Measurements from ENCODE around the gene PLP2. TPM values are rescaled to one million over a fixed set of nuclear protein-coding genes. Genes with fewer than 3 reads are reported as not detected.

PLP2 gene
- total RNA-seq, 1 experiment from 2014 or later = 308 TPM

- TF ChIP-seq, protein P1, sequence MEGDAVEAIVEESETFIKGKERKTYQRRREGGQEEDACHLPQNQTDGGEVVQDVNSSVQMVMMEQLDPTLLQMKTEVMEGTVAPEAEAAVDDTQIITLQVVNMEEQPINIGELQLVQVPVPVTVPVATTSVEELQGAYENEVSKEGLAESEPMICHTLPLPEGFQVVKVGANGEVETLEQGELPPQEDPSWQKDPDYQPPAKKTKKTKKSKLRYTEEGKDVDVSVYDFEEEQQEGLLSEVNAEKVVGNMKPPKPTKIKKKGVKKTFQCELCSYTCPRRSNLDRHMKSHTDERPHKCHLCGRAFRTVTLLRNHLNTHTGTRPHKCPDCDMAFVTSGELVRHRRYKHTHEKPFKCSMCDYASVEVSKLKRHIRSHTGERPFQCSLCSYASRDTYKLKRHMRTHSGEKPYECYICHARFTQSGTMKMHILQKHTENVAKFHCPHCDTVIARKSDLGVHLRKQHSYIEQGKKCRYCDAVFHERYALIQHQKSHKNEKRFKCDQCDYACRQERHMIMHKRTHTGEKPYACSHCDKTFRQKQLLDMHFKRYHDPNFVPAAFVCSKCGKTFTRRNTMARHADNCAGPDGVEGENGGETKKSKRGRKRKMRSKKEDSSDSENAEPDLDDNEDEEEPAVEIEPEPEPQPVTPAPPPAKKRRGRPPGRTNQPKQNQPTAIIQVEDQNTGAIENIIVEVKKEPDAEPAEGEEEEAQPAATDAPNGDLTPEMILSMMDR (IDR thresholded peaks at IDR 0.05; ENCODE audit: unreplicated experiment) = no peak
- H3K4me1 Mint-ChIP-seq (ENCODE audit: insufficient read depth, unreplicated experiment) = peaks cover 7% of the 10 kb centered on the region
- peaks cover 8% of the 10 kb centered on the region for H3K9me3 Mint-ChIP-seq (ENCODE audit: unreplicated experiment)
- peak overlapping the region; percentile 99 for H3K27ac Mint-ChIP-seq (ENCODE audit: low read depth, unreplicated experiment)
- peaks cover 7% of the 10 kb centered on the region for H3K36me3 Mint-ChIP-seq (ENCODE audit: insufficient read depth, unreplicated experiment)
- no peaks in the 10 kb centered on the region for H3K27me3 Mint-ChIP-seq (ENCODE audit: insufficient read depth, unreplicated experiment)
- peak; percentile 82 for DNase-seq (ENCODE audit: unreplicated experiment)
- peak overlapping the region; percentile 96 for H3K4me3 Mint-ChIP-seq (ENCODE audit: unreplicated experiment)
- ChIA-PET CTCF (interaction anchor here (0.5 to 1.9 kb wide), 11 partner anchors 9 to 335 kb away, joined by 3 to 15 read pairs (median 4); partner anchors contain the start of gene WDR45), POLR2A (interaction anchor here (0.5 to 3.4 kb wide), 18 partner anchors 11 to 197 kb away, joined by 3 to 31 read pairs (median 4); partner anchors contain the start of genes GRIPAP1, PPP1R3F, SYP and WDR45)
- BruUV-seq (replicated peaks) = TSS peak; percentile 77
- intact Hi-C loops (cut with micrococcal nuclease) = loop anchor here (5.0 kb wide), 1 partner anchor 33 kb away; the partner anchor contains the start of gene GPKOW
Measured at GRCh38 chrX:49155243-49155899, 16.3 kb upstream of the PLP2 start.

DNA sequence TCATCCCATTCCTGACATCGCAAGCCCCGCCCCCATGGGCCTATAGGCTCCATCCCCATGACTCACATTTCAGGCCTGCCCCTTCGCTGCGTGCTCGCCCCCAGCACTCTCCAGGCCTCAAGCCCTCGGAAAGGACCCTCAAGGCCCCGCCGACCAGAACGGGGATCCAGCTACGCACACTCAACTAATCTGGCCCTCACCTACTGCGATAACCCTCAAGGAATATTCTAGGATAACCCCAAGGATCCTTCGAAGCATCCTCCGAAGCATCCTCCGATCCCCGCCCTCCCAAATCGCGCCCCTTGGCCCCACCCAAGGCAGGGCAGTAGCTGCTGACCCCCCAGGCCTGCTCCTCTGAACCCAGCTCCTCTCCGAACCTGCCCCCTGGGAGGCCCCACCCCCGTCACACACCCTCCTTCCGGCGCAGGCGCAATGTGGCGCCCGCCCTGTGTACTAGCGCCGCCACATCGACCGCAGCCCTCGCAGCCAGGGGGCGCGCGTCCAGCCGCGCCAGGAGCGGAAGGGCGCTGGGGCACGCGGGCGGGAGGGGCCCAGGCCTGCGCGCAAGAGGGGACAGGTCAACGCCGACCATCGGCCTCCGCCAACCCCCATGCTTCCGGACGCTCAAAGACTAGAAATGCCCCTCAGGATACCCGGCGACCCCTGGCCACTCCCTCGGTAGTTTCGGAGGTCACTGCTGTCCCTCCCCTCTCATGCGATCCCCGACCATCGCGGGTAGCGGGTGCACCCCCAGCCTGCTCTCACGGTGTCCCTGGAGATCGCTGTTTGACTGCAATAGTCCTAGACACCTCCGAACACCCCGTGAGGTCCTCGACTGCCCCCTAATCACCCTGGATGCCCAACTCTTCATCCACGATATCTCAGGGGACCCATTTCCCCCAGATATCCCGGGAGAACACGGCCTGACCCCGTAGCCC is 15.5 kb upstream of the PLP2 start:
- no TSS peak for BruUV-seq (replicated peaks)
- TF ChIP-seq, protein P1 (IDR thresholded peaks at IDR 0.05; ENCODE audit: unreplicated experiment) = peak; percentile 46
- Mint-ChIP-seq H3K9me3 (ENCODE audit: unreplicated experiment) (peaks cover 2% of the 10 kb centered on the region), H3K36me3 (ENCODE audit: insufficient read depth, unreplicated experiment) (peaks cover 7% of the 10 kb centered on the region), H3K4me1 (ENCODE audit: insufficient read depth, unreplicated experiment) (peaks cover 7% of the 10 kb centered on the region), H3K27me3 (ENCODE audit: insufficient read depth, unreplicated experiment) (no peaks in the 10 kb centered on the region), H3K27ac (ENCODE audit: low read depth, unreplicated experiment) (peak overlapping the region; percentile 99), H3K4me3 (ENCODE audit: unreplicated experiment) (peak overlapping the region; percentile 96)
- POLR2A ChIA-PET = interaction anchor here (0.5 to 3.4 kb wide), 11 partner anchors 10 to 198 kb away, joined by 3 to 31 read pairs (median 4); partner anchors contain the start of genes SYP and WDR45
- intact Hi-C loops (cut with micrococcal nuclease) = loop anchor here (1.0 to 5.0 kb wide), 2 partner anchors 10 to 34 kb away; partner anchors contain the start of gene GPKOW
- CTCF ChIA-PET = interaction anchor here (0.5 to 1.9 kb wide), 13 partner anchors 8 to 335 kb away, joined by 3 to 15 read pairs (median 4); partner anchors contain the start of gene WDR45
- DNase-seq (ENCODE audit: unreplicated experiment) = peak; percentile 91

GRCh38 chrX:49157194-49157593 is 14.5 kb upstream of the PLP2 start:
- TF ChIP-seq, protein P1 (IDR thresholded peaks at IDR 0.05; ENCODE audit: unreplicated experiment) = no peak
- no TSS peak for BruUV-seq (replicated peaks)
- H3K36me3 Mint-ChIP-seq (ENCODE audit: insufficient read depth, unreplicated experiment) = peaks cover 7% of the 10 kb centered on the region
- H3K4me3 Mint-ChIP-seq (ENCODE audit: unreplicated experiment) = no peak overlapping the region
- H3K27ac Mint-ChIP-seq (ENCODE audit: low read depth, unreplicated experiment) = no peak overlapping the region
- POLR2A ChIA-PET = interaction anchor here (0.6 kb wide), 1 partner anchor 356 kb away, joined by 3 read pairs; no protein-coding TSS in a partner anchor
- H3K27me3 Mint-ChIP-seq (ENCODE audit: insufficient read depth, unreplicated experiment) = no peaks in the 10 kb centered on the region
- peaks cover 7% of the 10 kb centered on the region for H3K4me1 Mint-ChIP-seq (ENCODE audit: insufficient read depth, unreplicated experiment)
- intact Hi-C loops (cut with micrococcal nuclease) = loop anchor here (5.0 kb wide), 1 partner anchor 35 kb away; the partner anchor contains the start of gene GPKOW
- CTCF ChIA-PET = interaction anchor here (0.5 to 0.9 kb wide), 4 partner anchors 43 to 1189 kb away, joined by 3 to 5 read pairs (median 4); no protein-coding TSS in a partner anchor
- no peaks in the 10 kb centered on the region for H3K9me3 Mint-ChIP-seq (ENCODE audit: unreplicated experiment)
- no peak for DNase-seq (ENCODE audit: unreplicated experiment)

Data from MCF 10A (cell line).